ENCODE data around the gene ADGRL4.

- no peak for TF ChIP-seq POLR2AphosphoS5 (IDR thresholded peaks at IDR 0.05)
- no peak for TF ChIP-seq POLR2A (IDR thresholded peaks at IDR 0.05)
- no peak for TF ChIP-seq CTCF (IDR thresholded peaks at IDR 0.05)
- TF ChIP-seq EP300 (IDR thresholded peaks at IDR 0.05), result no peak
Observed at GRCh38 chr1:79043506-79043905, 37.0 kb upstream of the ADGRL4 start.
